GM18861 (cell line): ENCODE measurements around the gene C9orf153.
A peak's percentile ranks its signal among the peaks of the same experiment; 100 is the strongest.
"Not testable (repeated sequence)": the region's sequence is repeated elsewhere in the genome, so short reads cannot be mapped to it uniquely, and the experiment has no call there.

Source experiments
- ATAC-seq: cut with Tn5 transposase; IDR thresholded peaks from one replicate; pipeline ENCODE4 v1.9.1; 2021; ENCODE audit not compliant: unreplicated experiment

The C9orf153 gene

DNA sequence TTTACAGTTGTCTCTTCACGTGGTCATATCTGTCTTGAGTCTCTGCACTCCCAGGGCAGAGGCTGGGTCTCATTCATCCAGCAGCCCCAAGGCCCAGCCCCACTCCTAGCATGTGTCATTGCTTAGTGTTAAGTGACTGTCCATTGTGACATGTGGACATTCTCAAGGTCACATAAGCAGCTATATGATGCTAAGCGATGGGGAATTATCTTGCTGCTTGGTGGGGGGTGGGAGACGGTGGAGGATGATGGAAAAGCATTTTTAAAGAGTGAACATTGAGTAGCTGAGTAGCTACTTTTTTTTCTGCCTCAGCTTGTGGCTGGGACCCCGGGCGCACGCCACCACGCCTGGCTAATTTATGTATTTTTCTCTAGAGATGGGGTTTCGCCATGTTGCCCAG is at the start of gene C9orf153:
C9orf153 (minus strand) TSS at position 101 of the 400 bp plus-strand sequence. CDS start 30,054 bp downstream, outside the sequence.
- no peak for ATAC-seq

DNA sequence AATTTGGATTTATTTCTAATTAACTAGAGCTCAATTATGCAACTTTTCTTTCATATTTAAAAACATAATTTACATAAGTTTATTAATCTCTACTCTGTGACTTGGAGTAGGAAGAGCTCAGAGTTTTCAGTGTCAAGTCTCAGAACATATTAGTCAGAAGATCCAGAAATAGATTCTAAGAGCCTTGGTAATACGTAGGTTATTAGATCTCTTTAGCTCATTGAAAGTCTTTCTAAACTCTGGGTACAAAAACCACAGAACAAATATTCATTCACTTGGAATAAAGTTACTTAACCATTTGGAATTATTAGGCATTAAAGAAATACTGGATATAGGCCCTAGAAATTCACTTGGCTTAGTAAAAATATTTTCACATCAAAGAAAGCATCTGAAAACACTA is 49.2 kb upstream of the C9orf153 start:
- no peak for ATAC-seq

DNA sequence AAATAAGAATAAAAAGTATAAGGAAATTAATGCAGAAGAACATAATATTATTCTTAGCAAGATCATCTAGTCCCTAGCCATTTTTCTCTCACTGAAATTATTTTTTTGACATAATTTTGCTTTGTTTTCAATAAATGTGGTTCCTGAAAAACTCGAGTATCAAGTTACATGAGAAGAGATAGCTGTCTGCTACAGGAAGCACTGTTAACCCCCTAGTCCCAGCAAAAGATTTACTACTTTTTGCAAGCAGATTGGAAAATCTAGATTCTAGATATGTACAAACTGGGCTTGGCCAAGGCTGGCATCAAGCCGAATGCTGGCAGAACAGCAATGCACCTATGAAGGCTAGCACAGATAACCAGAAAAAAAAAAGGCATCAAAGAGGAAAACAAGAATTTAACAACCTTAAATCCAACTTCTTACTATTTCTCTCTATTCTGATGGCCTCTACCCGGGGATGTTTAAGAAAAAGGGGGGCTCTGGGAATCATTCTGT is 44.8 kb upstream of the C9orf153 start:
- no peak for ATAC-seq

DNA sequence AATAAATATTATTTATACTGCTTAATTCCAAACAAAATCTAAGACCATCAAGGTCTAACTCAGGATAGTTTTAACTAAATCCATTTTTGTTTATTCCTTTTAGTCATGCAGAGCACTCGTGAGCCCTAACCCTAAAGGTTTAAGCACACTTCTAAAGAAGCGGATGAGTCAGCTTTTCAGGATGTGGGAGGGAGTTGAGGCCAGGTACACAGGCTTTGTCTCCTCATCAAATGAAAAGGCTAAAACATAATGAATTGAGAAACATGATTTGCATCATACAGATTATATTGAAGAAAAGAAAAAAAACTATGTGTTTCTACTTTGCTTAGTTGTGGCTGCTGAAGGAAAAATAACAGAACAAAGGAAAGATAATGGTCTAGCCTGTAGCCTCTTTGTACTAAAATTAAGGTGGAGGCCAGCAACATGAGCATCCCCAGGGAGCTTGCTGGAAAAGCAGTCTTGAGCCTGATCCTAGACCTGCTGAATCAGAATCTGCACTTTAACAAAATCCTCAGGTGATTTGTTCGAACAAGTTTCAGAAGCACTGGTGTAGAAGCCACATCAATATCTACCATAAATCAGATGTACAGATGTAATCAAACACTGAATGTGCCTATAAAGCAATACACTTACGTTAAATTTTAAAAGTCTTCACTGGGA is 44.0 kb upstream of the C9orf153 start:
- no peak for ATAC-seq

DNA sequence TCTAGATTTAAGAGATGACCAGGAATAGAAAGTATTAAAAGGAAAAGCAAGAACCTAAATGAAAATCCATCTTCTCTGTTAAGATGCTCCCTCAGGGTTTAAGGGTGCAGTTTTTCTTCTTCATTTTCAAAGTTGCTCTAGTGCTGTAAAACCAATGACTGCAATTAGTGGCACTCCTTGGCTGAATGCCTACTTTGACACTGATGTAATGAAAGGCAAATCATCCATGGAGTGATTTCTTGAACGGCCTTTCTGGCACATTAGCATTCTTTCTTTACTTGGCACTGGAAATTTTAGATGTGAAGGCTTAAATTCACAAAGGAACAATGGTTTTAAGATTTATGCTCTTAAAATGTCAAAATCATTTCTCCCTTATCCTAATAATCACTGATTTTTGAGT is 42.2 kb upstream of the C9orf153 start:
- no peak for ATAC-seq

DNA sequence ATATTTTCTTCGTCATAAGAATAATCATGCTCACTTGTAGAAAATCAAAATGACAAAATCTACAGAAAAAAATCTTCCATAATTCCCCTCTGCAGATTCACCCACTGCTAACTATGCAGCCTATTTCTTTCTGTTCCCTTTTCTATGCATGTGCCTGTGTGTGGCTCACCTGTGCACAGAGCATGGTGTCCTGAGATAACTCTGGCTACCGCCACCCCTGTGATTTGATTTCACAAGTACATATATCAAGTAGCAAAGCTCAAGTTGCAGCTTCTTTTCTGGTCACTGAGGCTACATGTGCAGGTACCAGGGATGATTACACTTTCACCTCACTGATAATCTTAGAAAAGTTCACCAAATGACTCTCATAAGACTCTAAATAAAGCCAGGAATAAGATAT is 41.2 kb upstream of the C9orf153 start:
- no peak for ATAC-seq

DNA sequence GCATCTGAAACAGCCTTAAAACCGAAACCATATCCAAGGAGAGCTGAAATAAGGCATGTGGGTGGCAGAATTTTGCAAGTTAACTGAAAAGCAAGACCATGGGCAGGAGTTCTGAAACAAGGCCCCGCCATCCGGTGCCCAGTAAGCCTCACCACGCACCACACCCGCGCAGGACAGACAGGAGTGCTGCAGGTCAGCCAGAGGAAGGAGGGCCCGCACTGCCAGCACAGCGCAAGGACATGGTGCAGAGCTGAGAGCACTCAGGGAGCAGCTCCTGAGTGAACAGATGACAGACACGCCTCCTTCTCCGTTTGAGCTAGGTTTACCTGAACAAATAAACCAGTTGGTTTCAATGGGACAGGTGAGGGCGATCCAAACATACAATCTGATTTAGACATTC is 39.4 kb upstream of the C9orf153 start:
- ATAC-seq, result no peak

DNA sequence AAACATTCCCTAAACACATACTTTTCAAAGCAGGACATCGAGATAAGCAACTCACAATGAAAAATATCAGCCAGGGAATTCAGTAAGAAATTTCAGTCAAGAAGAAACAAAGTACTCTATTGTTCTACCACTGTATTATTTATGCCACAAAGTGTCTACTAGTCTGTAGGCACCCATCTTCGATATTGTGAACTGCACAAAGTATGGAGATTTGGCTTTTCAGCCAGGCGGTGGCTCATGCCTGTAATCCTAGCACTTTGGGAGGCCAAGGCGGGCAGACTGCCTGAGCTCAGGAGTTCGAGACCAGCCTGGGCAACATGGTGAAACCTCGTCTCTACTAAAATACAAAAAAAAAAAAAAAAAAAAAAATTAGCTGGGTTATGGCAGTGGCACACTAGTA is 30.9 kb upstream of the C9orf153 start:
- not testable (repeated sequence) for ATAC-seq

DNA sequence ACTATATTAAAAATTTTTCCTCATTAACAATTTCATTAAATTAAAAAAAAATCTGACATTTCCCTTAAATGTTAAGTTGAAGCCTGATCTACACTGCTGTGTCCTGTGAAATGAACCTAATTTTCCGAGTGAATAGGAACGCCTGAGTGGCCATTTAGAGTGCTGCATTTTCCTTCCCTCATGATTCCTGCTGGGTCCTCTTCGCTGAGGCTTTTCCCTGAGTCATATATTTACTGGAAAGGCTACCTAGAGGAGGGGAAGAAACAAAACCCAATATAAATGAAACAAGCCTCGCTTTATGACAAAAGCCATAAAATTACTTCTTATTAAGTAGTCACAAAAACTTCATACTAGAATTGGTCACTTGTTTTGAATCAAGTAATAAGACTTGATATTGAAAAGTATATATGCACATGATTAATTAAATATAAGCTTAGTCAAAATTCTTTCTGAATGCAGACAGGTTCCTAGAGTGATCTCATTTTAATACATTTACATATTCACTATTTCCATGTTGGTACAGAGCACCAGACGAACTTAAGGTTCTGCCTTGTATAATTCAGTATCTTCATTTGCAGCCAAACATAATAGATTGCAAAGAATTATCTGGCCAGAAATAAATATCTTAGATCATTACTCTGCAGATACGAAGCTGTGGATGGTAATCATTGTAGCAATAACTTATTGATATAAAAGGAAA is 29.2 kb upstream of the C9orf153 start:
- no peak for ATAC-seq

DNA sequence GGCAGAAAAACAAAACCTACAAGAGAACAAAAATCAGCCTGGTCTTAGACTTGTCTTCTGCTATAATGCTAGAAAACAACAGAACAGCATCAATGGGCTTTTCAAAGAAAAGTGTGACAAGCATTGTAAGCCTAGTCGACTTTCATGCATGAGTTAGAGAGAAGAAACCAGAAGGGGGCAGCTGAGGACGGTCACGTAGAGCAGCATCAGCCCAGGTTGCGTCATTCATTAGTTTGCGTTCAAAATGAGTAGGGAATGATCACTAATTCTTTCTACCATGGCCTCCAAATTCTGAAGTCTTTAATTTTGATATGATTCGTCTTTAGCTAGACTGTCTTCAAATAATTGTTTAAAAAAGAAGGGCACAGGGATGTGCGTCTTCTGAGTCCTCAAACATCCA is 27.6 kb upstream of the C9orf153 start:
- ATAC-seq, result no peak

DNA sequence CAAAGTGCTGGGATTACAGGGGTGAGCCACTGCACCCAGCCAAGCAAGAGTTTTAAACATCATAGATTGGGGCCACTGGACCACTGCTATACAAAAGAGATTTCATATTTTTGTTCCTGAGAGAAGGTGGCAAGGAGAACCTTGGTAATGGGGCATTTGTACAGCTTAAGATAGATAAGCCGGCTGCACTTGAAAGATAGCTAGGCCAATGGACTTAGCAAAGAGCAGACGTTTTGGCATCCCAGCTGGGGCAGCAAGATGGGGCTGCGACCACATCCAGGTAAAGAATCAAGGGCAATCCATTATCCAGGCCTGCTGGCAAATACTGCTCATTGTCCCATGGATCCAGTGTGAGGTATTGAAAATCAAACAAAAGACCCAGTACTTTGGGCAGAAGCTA is 26.8 kb upstream of the C9orf153 start:
- ATAC-seq, result no peak

DNA sequence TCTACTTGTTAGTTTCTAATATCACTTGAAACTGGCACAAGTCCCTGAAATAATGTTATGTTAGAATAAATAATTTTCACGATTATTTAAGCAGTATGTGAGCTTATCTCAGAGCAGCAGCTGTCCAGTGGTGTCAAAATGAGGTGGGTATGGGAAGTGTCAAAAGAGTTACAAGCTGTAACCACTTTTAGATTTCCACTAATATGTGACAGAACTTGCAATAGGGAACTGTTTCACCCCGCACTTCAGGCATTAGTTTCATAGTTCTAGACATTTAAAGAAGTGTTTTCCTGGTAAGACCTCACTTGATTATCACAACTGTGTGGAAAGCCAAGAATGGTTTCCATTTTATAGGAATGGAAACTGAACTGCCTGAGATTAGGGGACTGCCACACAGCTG is 25.8 kb upstream of the C9orf153 start:
- ATAC-seq, result no peak

DNA sequence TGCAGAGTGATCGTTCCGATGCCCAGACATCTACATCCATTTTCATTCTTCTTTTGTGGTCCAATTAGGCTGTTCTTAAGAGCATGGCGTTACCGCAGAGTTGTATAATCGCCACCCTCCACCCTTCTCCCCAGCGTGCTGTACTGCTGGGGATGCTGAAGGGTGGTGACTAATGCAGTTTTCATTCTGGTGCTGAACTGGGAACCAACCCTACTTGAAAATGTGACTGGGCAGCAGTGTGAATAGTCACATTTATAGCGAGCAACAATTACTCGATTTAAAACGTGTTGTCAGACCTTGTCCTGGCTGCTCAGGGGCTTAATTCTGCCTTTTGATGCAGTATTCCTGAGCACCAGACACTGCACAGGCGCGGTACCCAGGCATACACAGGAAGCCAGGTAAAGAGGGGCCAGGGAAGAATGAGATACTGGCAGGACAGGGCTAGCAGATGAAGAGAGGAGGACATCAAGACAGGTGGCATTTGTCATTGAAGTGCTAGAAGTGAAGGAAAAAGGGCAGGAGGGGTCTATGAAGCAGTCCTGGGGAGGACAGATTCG is 23.6 kb upstream of the C9orf153 start:
- peak; percentile 17 for ATAC-seq

DNA sequence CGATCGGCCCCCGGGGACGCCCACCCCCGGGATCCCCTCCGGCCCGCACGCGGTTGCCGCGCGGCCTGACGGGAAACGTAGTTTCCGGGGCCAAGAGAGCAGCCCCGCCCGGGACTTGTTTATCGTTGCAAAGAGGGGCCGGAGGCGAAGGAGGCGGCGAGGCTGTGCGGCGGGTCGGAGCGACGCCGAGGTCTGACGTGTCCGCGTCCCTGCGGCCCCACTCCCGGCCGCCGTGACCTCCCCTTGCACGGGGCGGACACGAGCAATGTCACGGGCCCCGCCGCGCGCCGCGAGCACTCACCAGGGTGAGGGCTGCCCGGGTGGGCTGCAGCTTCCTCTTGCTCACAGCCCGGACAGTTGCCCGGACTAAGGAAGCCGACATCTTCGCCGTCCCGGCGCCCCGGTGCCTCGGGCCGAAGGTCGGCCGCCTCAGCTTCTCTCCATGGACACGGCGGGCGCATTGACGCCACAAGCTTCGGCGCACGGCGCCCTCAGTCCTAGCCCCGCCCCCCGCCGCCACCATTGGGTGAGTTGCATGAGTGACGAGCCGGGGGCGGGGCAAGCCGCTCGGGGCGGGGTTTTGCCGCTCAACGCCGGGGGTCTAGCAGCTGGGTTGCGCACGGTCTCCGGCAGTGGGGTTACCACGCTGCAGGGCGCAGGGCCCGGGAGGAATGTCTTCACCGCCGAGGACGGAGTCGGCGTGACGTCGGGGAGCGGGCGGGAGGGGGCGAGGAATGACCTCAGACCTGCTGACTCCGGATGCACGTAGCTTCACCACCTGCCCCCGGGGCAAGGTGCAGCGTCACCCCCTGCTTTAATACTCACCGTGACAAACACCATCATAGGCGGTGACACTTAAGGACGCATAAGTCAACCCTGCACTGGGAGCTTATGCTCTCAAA is 22.9 kb upstream of the C9orf153 start, which contains the start of gene ISCA1:
ISCA1 (minus strand) TSS at position 462 of the 902 bp plus-strand sequence; CDS start at position 382, 80 bp downstream.
- ATAC-seq, result peak; percentile 64

DNA sequence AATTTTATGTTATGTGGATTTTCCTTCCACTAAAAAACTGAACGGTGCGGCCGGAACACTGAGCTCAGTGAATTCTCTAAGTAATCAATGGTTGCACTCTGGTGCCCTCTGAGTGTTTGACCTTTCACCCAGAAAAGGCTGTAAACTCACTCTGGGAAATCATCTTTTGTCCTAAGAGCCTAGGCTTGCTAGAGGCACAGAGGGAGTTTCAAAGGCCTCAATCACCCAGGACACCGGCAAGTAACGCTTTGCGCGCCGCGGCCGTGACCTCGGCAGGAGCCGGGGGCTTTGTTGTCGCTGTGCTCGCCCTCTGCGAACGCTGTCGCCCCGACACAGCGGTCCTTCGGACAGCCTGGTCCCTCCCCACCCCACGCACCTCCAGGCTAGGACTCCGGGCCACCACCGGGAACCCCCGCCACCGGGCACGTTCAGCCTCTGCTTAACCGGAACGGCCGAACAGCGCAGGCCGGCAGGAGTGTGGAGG is 22.2 kb upstream of the C9orf153 start:
- peak; percentile 1 for ATAC-seq

DNA sequence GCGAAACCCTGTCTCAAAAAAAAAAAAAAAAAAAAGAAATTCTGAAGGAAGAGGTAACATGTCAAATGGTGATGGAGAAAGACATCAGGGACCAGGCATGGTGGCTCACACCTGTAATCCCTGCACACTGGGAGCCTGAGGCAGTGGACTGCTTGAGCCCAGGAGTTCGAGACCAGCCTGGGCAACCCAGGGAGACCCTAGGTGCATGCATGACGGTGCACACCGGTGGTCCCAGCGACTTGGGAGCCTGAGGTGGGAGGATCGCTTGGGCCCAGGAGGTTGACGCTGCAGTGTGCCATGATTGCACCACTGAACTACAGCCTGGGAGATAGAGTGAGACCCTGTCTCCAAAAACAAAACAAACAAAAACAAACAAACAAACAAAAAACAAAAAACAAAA is 21.1 kb upstream of the C9orf153 start:
- no peak for ATAC-seq

DNA sequence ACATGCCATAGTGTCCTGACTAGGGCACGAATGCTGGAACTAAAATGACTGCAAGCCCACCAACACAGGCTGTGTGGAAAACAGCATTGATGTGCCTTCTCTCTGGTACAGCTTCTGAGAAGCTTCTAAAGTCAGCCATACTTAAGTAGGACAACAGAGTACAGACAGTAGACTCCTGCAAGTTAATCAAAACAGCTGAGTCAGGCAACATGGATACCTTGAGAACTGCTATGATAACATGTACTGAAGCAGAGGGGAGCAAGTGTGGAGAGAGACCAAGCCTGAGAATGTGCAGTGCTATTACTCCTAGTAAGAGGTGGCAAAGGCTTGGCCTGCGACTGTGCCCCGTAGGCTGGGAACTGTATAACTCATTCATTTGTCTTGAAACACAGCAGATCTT is 20.4 kb upstream of the C9orf153 start:
- ATAC-seq, result no peak

DNA sequence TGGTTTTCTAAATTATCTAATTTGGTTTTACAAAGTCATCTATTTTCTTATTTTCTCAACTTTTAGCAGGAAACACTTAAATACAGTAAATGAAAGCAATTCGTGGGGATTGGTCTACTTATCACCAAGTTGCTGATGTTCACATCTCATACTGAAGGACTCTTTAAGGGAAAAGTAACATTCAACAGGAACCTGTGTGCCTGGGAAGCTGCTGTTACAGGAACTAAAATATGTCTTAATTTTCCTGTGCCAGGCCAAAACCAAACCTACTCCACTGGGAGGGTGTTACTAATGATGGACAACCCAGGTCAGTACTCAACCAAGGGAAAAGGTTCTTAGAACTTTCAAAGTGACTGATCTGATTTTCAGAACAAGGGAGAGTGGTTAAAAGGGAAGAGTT is 17.6 kb upstream of the C9orf153 start:
- ATAC-seq, result no peak

DNA sequence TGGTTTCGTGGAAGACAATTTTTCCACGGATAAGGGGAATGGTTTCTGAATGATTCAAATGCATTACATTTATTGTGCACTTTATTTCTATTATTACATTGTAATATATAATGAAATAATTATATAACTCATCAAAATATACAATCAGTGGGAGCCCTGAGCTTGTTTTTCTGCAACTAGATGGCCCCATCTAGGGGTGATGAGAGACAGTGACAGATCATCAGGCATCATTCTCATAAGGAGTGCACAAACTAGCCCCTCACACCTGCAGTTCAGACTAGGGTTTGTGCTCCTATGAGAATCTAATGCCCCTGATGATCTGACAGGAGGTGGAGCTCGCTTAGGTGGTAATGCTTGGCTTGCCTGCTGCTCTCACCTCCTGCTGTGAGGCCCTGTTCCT is 16.5 kb upstream of the C9orf153 start:
- ATAC-seq, result no peak

DNA sequence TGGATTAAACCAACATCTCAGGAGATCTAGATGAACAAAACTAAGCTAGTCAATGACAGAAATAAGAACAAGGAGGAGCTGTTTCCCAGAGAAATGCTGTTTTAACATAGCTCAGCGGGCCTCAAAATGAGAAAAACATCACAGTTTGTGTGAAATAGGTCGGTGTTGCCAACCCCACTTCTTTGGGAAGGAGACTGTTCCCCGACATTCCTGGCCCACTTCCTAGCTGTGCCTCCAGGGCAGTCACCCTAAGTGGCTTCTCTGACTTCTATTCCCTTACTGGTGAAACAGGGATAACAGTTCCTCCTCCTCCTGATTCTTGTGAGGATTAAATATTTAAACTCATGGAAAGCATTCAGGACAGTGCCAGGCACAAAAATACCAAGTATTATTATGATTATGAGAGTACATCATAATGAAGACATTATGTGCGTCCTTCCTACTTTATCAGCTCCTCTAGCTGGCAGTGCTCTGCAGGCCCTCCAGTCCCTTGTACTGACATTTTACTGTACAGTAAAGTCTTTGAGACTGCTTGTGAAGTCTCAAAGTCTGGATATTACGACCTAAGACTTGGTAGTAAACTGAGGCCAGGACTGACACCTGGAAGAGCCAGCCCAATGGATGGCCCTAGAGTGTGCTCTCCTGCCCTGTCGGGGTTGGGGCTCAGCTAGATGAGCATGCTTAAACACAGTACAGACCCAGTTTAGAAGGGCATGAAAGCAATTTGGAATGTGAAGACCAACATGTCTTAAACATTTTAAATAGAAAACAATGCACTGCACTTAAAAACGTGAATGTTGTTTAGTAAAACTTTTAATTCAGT is 15.6 kb upstream of the C9orf153 start:
- ATAC-seq, result no peak
